Smooth muscle cell of the pulmonary artery (primary cell): ENCODE results near the gene PLAAT4. TPM values are rescaled to one million over a fixed set of nuclear protein-coding genes. Genes with fewer than 3 reads are reported as not detected.

Source experiments
- total RNA-seq: library from RNA; depleted of rRNA; stranded (reverse); fragments of >200 nt; gene quantifications from 2 replicates; pipeline ENCODE4 v1.2.3, GENCODE V29; 2014

Gene PLAAT4, protein sequence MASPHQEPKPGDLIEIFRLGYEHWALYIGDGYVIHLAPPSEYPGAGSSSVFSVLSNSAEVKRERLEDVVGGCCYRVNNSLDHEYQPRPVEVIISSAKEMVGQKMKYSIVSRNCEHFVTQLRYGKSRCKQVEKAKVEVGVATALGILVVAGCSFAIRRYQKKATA
- 5.1 and 9.1 TPM in 2 replicates for total RNA-seq

DNA sequence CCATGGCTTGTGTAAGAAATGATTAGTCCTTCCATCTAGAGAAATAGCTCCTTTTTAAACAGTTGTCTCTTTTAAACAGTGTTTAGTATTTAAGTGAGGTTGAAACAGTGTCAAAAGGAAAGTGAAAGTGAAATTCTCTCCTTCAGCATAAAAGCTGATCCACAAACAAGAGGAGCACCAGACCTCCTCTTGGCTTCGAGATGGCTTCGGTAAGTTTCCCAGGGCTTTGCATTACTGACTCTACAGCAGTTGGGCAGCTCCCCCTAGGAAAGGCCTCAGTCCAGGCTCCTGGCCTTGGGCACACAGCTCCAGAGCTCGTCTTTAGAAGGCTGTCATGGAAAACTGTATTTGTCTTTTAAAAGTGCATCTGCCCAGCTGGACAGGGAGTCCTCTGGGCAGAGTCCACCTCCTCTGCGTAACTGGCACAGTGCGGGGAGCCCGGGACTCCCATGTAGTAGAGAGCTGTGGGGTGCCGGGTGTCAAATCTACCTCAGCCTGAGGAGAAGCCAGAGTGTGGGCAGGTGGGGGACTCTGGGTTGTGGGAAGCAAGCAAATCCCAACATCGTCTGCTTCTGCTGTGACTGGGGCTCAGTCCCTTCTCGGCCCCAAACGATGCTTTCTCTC, at the start of gene PLAAT4:
PLAAT4 (plus strand) TSS at position 140 of the 624 bp plus-strand sequence; CDS start at position 201, 61 bp downstream.

DNA sequence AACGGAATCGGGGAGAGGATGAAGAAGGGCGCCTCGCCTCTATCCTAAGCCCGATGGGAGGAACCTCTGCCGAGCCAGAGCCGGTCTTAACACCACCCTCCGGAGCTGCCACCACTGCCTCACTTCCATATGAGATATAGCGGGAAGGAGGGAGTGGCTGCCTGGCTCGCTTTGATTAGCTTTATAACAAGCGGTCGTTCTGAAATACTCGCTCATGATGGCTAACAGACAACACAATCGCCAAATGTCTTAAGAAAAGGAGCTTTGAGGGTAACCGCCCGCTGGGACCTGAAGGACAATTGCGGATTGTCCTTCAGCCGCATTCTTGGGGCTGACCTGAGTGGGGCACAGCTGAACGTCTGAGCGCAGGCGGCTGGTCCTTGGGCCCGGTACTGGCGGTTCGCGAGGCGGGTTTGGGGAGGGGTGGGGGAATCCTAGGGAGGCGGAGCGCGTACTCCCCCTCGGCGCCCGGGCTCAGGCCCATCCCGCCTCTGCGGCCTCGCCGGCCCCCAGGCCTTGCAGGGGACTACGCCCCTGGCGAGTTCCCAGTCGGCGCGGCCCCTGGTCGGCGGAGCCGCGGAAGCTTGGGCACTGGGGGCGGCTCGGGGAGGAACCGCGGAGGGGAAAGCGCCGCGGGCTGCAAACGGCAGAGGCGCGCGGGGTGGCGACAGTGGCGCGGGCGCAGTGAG, 45.9 kb upstream of the PLAAT4 start, which contains the start of gene PLAAT5:
PLAAT5 (minus strand) TSS at position 617 of the 689 bp plus-strand sequence; CDS start at position 484, 133 bp downstream.

DNA sequence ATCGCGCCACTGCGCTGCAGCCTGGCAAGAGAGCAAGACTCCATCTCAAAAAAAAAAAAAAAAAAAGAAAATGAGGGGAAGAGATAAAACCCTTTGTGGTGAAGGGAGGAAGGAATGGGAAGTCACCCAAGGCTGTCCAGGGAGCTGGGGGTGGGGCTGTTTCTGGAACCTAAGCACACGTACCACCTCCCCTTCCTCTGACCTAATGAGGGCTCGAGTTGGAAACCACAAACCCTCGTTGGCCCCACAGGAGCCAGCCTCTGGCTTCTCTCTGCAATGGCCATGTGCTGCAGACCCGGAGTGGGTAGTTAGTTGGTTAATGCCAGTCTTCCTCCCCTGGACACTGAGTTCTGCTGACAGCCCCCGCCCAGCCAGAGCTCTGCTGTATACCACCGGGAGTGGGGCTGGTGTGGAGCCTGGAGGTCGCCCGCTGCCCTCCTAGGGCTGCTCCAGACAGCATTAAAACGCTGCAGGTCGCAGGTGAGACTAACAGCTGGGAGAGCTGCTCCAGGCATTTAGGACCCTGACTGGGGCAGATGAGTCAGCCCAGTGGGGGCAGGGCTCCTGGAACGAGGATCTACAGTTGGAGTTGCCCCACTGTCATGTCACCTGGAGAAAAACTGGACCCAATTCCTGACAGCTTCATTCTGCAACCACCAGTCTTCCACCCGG, 30.6 kb upstream of the PLAAT4 start, which contains the start of gene LGALS12:
LGALS12 (plus strand) TSS at position 228 of the 672 bp plus-strand sequence; CDS start at position 603, 375 bp downstream.

DNA sequence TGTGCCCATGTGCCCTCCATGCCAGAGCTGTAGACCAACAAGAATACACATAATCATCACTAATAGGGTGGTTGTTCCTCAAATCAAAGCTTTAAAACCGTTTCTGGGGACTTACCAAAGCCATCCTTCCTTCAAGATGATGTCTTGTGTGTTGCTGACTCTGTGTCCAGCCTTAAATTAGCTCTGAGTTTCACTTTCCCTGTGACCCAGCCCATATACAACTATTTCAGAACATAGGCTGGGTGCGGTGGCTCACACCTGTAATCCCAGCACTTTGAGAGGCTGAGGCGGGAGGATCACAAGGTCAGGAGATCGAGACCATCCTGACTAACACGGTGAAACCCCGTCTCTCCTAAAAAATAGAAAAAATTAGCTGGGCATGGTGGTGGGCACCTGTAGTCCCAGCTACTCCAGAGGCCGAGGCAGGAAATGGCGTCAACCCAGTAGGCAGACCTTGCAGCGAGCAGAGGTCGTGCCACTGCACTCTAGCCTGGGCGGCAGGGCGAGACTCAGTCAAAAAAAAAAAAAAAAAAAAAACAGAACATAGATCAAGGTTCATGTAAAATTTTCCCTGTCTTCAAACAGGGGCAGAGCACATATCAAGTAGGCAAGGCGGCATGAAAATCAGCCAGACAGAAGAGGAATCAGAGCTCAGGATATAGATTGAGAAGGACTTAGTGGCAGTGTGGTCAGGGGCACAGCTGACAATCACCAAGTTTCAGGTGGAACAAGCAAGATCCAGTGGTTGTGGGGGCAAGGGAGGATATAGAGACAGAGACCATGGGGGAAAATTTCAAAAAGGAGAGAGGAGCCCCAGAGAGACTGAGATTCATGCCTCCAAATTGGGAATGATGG, 26.8 kb downstream of the PLAAT4 start, which contains the start of gene PLAAT2:
PLAAT2 (minus strand) TSS at position 179 of the 855 bp plus-strand sequence; CDS start at position 124, 55 bp downstream.

Other genes starting within 250 kb of the PLAAT4 start
- not detected in 2 replicates for gene SLC22A9, start 167.0 kb upstream of the PLAAT4 start, total RNA-seq
- 0.23 TPM in 1 of 2 replicates, not detected in the other for gene PLAAT5, start 45.6 kb upstream of the PLAAT4 start, total RNA-seq
- gene LGALS12, start 30.7 kb upstream of the PLAAT4 start, total RNA-seq: not detected in 2 replicates
- not detected in 2 replicates for gene PLAAT2, start 26.6 kb downstream of the PLAAT4 start, total RNA-seq
- 12.0 and 30.2 TPM in 2 replicates for gene PLAAT3, start 77.6 kb downstream of the PLAAT4 start, total RNA-seq
- gene ATL3, start 134.6 kb downstream of the PLAAT4 start, total RNA-seq: 110 and 158 TPM in 2 replicates
- 83.3 and 98.0 TPM in 2 replicates for gene RTN3, start 144.7 kb downstream of the PLAAT4 start, total RNA-seq
- 17.7 and 19.2 TPM in 2 replicates for gene ZFTA, start 232.0 kb downstream of the PLAAT4 start, total RNA-seq